ENCODE results near the gene SLC26A8. TPM values are rescaled to one million over a fixed set of nuclear protein-coding genes. Genes with fewer than 3 reads are reported as not detected.
"Not testable (repeated sequence)": the region's sequence is repeated elsewhere in the genome, so short reads cannot be mapped to it uniquely, and the experiment has no call there.

Gene SLC26A8
- total and polyA plus RNA-seq, 8 donors: 0.12 to 0.58 (median 0.15) TPM; not detected in 4

DNA sequence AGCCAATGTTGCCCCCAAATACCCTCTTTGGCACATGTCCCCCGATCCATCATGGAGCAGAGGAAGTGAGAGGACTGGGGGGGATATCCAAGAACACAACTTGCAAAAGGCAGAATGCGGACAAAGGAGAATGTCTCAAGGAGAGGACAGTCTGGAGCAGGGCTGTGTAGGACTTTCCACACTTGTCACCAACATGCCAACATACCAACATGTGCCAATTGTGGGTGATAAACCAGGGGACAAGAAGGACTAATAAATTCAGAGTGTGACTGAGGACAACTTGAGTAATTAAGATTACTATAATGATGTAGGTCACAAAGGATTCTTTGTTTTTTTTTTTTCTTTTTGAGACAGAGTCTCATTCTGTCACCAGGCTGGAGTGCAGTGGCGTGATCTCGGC, 8.8 kb downstream of the SLC26A8 start:
- no peak overlapping the region for H3K4me3 ChIP-seq
- H3K4me1 ChIP-seq: no peaks in the 10 kb centered on the region
- H3K36me3 ChIP-seq: no peaks in the 10 kb centered on the region
- 86 to 96% (median 90%) methylated on average over 4 of the region's 4 CpGs for WGBS, 5 donors
- no peaks in the 10 kb centered on the region for H3K9me3 ChIP-seq
- H3K27ac ChIP-seq: no peak overlapping the region
- no peak for DNase-seq
- intact Hi-C loops (cut with DNase I; ENCODE audit: low total_unique reads): no loop called here
- no peaks in the 10 kb centered on the region for H3K27me3 ChIP-seq
- TF ChIP-seq EP300 (IDR thresholded peaks at IDR 0.05) (no peak), POLR2A (IDR thresholded peaks at IDR 0.05) (no peak), POLR2AphosphoS5 (IDR thresholded peaks at IDR 0.05) (no peak)
- TF ChIP-seq, protein P1, sequence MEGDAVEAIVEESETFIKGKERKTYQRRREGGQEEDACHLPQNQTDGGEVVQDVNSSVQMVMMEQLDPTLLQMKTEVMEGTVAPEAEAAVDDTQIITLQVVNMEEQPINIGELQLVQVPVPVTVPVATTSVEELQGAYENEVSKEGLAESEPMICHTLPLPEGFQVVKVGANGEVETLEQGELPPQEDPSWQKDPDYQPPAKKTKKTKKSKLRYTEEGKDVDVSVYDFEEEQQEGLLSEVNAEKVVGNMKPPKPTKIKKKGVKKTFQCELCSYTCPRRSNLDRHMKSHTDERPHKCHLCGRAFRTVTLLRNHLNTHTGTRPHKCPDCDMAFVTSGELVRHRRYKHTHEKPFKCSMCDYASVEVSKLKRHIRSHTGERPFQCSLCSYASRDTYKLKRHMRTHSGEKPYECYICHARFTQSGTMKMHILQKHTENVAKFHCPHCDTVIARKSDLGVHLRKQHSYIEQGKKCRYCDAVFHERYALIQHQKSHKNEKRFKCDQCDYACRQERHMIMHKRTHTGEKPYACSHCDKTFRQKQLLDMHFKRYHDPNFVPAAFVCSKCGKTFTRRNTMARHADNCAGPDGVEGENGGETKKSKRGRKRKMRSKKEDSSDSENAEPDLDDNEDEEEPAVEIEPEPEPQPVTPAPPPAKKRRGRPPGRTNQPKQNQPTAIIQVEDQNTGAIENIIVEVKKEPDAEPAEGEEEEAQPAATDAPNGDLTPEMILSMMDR (IDR thresholded peaks at IDR 0.05): no peak

DNA sequence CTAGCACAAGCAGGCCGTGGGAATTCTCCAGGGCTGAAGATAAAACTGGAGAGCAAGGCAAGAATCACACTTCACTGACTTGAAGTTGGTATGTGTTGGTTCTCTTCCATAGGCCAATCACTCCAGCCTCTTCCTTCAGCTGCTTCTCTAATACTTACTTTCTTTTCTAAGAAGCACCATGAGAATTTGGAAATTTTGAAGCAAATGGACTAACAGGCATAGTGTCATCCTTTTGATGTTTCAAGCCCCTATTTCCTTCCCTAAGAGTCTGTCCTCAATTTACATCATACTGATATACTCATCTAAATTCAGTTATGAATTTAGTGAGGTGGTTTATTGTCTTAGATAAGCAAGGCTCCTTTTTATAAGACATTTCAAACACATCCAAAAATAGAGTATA, 24.0 kb downstream of the SLC26A8 start:
- Histone ChIP-seq H3K4me3 (no peak overlapping the region), H3K27me3 (no peaks in the 10 kb centered on the region), H3K27ac (no peak overlapping the region), H3K4me1 (no peaks in the 10 kb centered on the region), H3K9me3 (no peaks in the 10 kb centered on the region), H3K36me3 (no peaks in the 10 kb centered on the region)
- intact Hi-C loops (cut with DNase I; ENCODE audit: low total_unique reads): no loop called here
- WGBS, 5 donors: 68 to 87% (median 76%) methylated on average over 1 of the region's 1 CpG
- TF ChIP-seq POLR2A (IDR thresholded peaks at IDR 0.05) (no peak), EP300 (IDR thresholded peaks at IDR 0.05) (no peak), POLR2AphosphoS5 (IDR thresholded peaks at IDR 0.05) (no peak)
- TF ChIP-seq, protein P1 (IDR thresholded peaks at IDR 0.05): no peak
- no peak for DNase-seq

GRCh38 chr6:35993150-35993549, 31.3 kb downstream of the SLC26A8 start:
- H3K27ac ChIP-seq: no peak overlapping the region
- H3K36me3 ChIP-seq: no peaks in the 10 kb centered on the region
- DNase-seq: no peak
- no peaks in the 10 kb centered on the region for H3K9me3 ChIP-seq
- H3K27me3 ChIP-seq: no peaks in the 10 kb centered on the region
- intact Hi-C loops (cut with DNase I; ENCODE audit: low total_unique reads): no loop called here
- TF ChIP-seq POLR2A (IDR thresholded peaks at IDR 0.05) (no peak), POLR2AphosphoS5 (IDR thresholded peaks at IDR 0.05) (no peak), EP300 (IDR thresholded peaks at IDR 0.05) (no peak)
- TF ChIP-seq, protein P1 (IDR thresholded peaks at IDR 0.05): no peak
- no peaks in the 10 kb centered on the region for H3K4me1 ChIP-seq
- H3K4me3 ChIP-seq: no peak overlapping the region
- 76 to 90% (median 85%) methylated on average over 3 of the region's 3 CpGs for whole genome bisulfite sequencing, 5 donors

GRCh38 chr6:35988047-35988446, 36.4 kb downstream of the SLC26A8 start:
- H3K27me3 ChIP-seq; H3K36me3 ChIP-seq; H3K27ac ChIP-seq; H3K4me1 ChIP-seq; DNase-seq; H3K4me3 ChIP-seq; intact Hi-C loops (cut with DNase I; ENCODE audit: low total_unique reads); H3K9me3 ChIP-seq: not testable (repeated sequence)
- WGBS, 5 donors: 85 to 97% (median 89%) methylated on average over 9 of the region's 9 CpGs

DNA sequence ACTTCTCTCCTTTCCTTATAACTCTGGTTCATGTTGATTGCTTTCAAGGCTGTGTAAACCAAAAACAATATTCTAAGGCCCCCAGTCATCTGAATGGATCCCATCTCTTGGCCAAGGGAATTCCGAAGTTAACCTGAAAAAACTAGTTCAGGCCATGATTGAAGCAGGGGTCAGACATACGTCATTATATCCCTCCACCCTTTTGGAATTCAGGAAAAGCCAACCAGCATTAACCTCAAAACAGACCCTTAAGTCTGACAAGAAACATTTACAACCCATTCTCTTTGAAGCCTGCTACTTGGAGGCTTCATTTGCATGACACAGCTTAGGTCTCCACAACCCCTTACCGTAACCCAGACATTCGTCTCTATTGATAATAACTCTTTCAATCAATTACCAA, 39.7 kb downstream of the SLC26A8 start:
- Histone ChIP-seq H3K4me3 (no peak overlapping the region), H3K36me3 (no peaks in the 10 kb centered on the region), H3K27ac (no peak overlapping the region), H3K4me1 (no peaks in the 10 kb centered on the region), H3K27me3 (no peaks in the 10 kb centered on the region), H3K9me3 (no peaks in the 10 kb centered on the region)
- TF ChIP-seq EP300 (IDR thresholded peaks at IDR 0.05) (no peak), POLR2AphosphoS5 (IDR thresholded peaks at IDR 0.05) (no peak), POLR2A (IDR thresholded peaks at IDR 0.05) (no peak)
- TF ChIP-seq, protein P1 (IDR thresholded peaks at IDR 0.05): no peak
- DNase-seq: no peak
- intact Hi-C loops (cut with DNase I; ENCODE audit: low total_unique reads): no loop called here
- 83 to 90% (median 88%) methylated on average over 4 of the region's 4 CpGs for WGBS, 5 donors

All from stomach (tissue), 9 donors.